Activated T-helper 2 cell treated with anti-CD3 and anti-CD28 coated beads, Interferon-gamma antibody, Interleukin-2, Interleukin-4, amounts not matched to agents 10 μg/mL and 5 μg/mL and 100 μg/mL, durations not matched to agents 14 hours and 24 hours and 36 hours (primary cell): ENCODE measurements around the gene KSR2. TPM values are rescaled to one million over a fixed set of nuclear protein-coding genes. Genes with fewer than 3 reads are reported as not detected.

Experiments used
- DNase-seq: peaks from one replicate; pipeline ENCODE4 v3.0.0; 2021; ENCODE audit warnings: low spot score
- H3K27ac Mint-ChIP-seq: one replicate; pipeline ENCODE4 v1.8.0; 2021; ENCODE audit warnings: mixed read lengths
- H3K27me3 Mint-ChIP-seq: one replicate; pipeline ENCODE4 v1.8.0; 2021; ENCODE audit warnings: low read depth, mixed read lengths
- H3K36me3 Mint-ChIP-seq: one replicate; pipeline ENCODE4 v1.8.0; 2021; ENCODE audit warnings: low read depth, mixed read lengths
- H3K4me1 Mint-ChIP-seq: one replicate; pipeline ENCODE4 v1.8.0; 2021; ENCODE audit warnings: low read depth, mixed read lengths
- H3K4me3 Mint-ChIP-seq: one replicate; pipeline ENCODE4 v1.8.0; 2021; ENCODE audit warnings: low read depth, mild to moderate bottlenecking, moderate library complexity, mixed read lengths
- H3K9me3 Mint-ChIP-seq: one replicate; pipeline ENCODE4 v1.8.0; 2021; ENCODE audit warnings: mixed read lengths
- intact Hi-C: fragments of 100-400 bp; cut with micrococcal nuclease; formaldehyde crosslinking; loops from one replicate; pipeline ENCODE4 v1.15.1; 2023
- total RNA-seq: library from RNA; stranded (reverse); gene quantifications from 2 replicates; pipeline ENCODE4 v1.2.3, GENCODE V29; 2022

KSR2 gene
- total RNA-seq, 1 donor from 2014 or later = 0.09 TPM

- H3K36me3 Mint-ChIP-seq = no peaks in the 10 kb centered on the region
- H3K4me1 Mint-ChIP-seq = no peaks in the 10 kb centered on the region
Observed at GRCh38 chr12:117497407-117497806, 471.4 kb downstream of the KSR2 start.

DNA sequence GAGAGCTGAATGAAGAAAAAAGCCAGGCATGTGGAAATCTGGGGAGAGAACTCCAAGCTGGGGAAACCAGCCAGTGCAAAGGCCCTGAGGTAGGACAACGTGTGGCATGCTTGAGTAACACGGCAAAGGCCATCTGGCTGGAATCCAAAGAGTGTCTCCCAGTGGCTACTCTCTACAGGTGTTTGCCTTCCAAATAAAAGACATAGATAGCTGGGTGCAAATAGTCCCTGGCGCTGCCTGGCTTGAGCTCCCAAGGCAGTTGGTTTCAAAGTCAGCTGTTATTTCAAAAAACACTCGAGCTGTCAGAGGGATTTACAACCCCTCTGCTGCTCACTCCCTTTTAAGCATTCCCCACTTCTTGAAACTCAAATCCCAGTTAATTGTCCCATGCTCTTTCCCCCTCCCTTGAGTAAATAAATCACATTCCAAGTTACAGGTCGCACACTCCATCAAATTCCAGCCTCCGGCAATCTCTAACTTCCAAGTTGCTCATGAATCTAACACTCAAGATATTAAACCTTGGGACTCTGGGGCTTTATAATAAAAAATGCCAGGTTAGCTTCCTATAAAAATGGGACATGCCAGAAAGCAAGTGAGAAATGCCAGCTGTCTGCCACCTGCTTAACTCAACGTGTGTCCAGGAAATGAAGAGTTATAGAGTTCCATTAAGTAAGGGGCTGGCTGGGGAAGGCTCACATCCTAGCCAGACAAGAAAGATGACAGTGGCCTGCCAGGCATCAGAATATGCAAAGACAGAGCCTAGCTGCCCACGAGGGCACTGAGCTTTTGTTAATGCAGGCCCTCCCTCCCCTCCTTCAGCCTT lies 473.7 kb downstream of the KSR2 start:
- no peaks in the 10 kb centered on the region for H3K27me3 Mint-ChIP-seq
- H3K9me3 Mint-ChIP-seq = no peaks in the 10 kb centered on the region
- DNase-seq = no peak
- no peaks in the 10 kb centered on the region for H3K4me1 Mint-ChIP-seq
- no peak overlapping the region for H3K4me3 Mint-ChIP-seq
- intact Hi-C loops = no loop called here
- no peaks in the 10 kb centered on the region for H3K36me3 Mint-ChIP-seq
- no peak overlapping the region for H3K27ac Mint-ChIP-seq

More at GRCh38 chr12:117497407-117497806, 471.4 kb downstream of the KSR2 start:
- no peaks in the 10 kb centered on the region for H3K27me3 Mint-ChIP-seq
- H3K9me3 Mint-ChIP-seq = no peaks in the 10 kb centered on the region
- DNase-seq = no peak
- H3K4me3 Mint-ChIP-seq = no peak overlapping the region
- intact Hi-C loops = no loop called here
- H3K27ac Mint-ChIP-seq = no peak overlapping the region

DNA sequence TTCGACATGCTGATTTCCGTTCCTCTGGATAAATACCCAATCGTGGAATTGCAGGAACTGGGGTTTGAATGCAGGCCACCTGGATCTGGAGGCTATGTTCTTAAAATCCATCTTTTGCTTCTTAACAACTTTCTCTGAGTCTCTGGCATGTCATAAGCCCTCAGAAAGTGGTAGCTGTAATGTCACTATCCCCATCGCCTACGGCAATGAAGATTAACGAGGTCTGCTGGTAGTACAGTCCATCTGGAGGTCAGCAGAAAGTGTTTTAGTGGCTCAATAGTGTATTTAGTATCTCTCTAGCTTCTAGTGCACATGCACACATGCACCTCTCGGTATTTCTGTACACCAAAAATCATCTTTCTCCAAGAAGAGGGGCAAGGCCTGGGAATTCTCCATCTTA lies 477.1 kb downstream of the KSR2 start:
- no peaks in the 10 kb centered on the region for H3K36me3 Mint-ChIP-seq
- H3K27ac Mint-ChIP-seq = no peak overlapping the region
- H3K27me3 Mint-ChIP-seq = no peaks in the 10 kb centered on the region
- H3K4me1 Mint-ChIP-seq = no peaks in the 10 kb centered on the region
- no peak for DNase-seq
- intact Hi-C loops = no loop called here
- no peaks in the 10 kb centered on the region for H3K9me3 Mint-ChIP-seq
- no peak overlapping the region for H3K4me3 Mint-ChIP-seq

- DNase-seq = no peak
- no peaks in the 10 kb centered on the region for H3K27me3 Mint-ChIP-seq
- intact Hi-C loops = no loop called here
- H3K4me1 Mint-ChIP-seq = no peaks in the 10 kb centered on the region
- H3K4me3 Mint-ChIP-seq = no peak overlapping the region
- no peaks in the 10 kb centered on the region for H3K9me3 Mint-ChIP-seq
- H3K27ac Mint-ChIP-seq = no peak overlapping the region
- H3K36me3 Mint-ChIP-seq = no peaks in the 10 kb centered on the region
Observed at GRCh38 chr12:117490130-117490529, 478.7 kb downstream of the KSR2 start.

GRCh38 chr12:117489671-117490070 lies 479.1 kb downstream of the KSR2 start:
- intact Hi-C loops = no loop called here
- no peaks in the 10 kb centered on the region for H3K4me1 Mint-ChIP-seq
- H3K4me3 Mint-ChIP-seq = no peak overlapping the region
- no peaks in the 10 kb centered on the region for H3K9me3 Mint-ChIP-seq
- DNase-seq = no peak
- H3K36me3 Mint-ChIP-seq = no peaks in the 10 kb centered on the region
- H3K27ac Mint-ChIP-seq = no peak overlapping the region
- no peaks in the 10 kb centered on the region for H3K27me3 Mint-ChIP-seq

DNA sequence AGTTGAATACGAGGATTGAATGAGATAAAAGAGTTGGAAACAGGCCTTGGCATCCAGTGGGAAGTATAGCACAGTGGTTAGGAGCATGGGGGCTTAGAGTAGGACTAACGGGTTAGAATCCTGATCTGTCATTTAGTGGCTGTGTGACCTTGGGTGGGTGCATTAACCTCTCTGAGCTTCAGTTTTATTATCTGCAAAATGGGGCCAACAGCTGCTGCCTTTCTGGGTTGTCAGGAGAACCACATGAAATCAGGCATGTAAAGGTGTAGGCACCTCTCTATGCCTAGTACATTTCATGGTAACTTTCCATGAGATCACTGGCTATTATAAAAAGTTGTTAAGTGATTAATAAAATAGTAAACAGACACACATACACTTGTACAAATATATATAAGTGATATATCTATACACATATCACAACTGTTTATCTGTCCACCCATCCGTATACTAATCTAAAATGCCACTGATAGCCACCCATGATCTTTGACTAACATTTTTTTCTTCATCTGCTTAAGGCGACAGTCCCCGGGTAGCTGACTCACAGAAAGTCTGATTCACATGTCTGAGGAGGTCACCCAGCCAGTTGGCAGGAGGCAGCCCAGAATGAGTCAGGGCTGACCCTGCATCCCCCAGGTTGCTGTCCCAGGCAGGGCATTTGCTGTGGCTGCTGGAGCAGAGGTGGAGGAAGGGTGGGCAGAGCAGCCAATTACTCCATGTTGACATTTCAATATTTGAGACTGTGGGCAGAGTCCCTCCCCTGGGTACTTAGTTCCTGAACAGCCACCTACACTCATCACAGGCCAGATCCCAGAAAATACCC lies 481.7 kb downstream of the KSR2 start:
- Mint-ChIP-seq H3K4me1 (no peaks in the 10 kb centered on the region), H3K27me3 (no peaks in the 10 kb centered on the region), H3K27ac (no peak overlapping the region), H3K36me3 (no peaks in the 10 kb centered on the region), H3K9me3 (no peaks in the 10 kb centered on the region), H3K4me3 (no peak overlapping the region)
- DNase-seq = no peak
- intact Hi-C loops = no loop called here

DNA sequence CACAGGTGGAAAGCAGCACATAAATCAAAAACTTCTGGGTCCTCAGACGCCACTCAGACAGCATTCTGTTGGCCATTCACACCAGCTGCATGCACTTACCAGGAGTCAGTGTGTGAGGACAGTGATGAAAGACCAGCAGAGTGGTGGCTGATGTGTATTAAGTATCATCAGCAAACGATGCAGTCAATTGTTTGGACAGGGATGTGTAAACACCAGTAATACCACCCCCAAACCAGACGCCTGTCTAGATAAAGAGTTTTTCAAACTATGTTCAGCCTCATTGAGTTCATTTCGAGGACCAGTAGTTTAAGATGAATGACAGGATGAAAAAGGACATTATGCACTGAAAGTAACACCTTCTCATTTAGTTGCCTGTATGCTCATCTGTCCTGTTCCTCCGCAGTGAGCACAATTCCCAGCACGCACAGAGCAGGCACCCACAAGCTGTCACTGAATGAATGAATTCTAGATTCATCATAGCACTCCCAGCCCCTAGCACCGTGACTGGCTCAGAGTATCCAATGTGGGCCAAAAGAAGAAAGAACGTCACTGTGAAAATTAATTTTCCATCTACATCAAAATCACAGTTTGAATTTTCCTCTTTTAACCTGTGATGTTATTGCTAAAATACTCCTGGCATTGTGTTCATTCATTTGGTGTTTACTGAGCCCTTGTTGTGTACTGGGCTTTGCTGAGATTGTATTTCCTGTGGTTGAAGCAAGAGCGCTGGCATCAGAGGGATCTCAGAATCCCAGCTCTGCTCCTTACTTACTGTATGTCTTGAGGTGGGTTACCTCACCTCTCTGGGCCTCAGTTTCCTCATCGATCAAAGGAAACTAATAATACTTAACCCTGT lies 482.6 kb downstream of the KSR2 start:
- no peak overlapping the region for H3K27ac Mint-ChIP-seq
- no peak for DNase-seq

DNA sequence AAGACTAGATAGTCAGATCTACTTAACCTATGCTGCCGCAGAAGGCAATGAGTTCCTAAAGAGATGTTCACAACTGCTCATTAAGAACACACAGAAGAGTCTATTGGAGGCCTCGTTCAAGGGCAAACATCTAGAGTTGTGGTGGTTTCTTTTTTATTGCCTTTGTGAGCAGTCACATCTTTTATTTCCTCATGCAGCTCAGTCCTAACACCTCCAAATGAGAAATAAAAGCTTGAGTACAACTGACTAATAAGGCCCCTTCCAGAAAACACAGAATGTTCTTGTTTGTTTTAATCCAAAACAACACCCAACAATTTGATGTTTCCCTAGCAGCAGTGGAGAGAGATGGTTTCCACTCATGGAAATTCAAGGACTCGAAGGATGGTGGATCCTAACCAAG lies 483.9 kb downstream of the KSR2 start:
- Mint-ChIP-seq H3K36me3 (no peaks in the 10 kb centered on the region), H3K4me3 (no peak overlapping the region), H3K9me3 (no peaks in the 10 kb centered on the region)

More for the DNA sequence above, 482.6 kb downstream of the KSR2 start:
- H3K27me3 Mint-ChIP-seq = no peaks in the 10 kb centered on the region
- H3K36me3 Mint-ChIP-seq = no peaks in the 10 kb centered on the region
- no peak overlapping the region for H3K4me3 Mint-ChIP-seq
- H3K4me1 Mint-ChIP-seq = no peaks in the 10 kb centered on the region
- intact Hi-C loops = no loop called here
- no peaks in the 10 kb centered on the region for H3K9me3 Mint-ChIP-seq

DNA sequence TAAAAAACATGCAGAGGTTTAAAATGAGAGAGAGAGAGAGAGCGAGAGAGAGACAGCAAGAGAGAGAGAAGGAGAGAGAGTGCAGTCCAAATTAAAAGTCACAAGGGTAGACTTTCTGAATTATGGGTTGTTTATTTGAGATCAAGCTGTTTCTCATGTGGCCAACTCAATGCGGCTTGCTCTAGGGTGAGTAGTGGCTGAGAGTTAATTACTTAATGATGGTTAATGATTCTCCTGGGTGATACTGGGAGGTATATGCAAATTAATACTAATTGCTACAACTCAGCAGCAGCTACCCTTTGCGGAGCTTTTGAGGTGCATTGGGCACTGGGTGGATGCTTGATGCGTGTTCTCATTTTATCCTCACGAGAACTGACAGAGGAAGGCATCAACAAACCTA lies 485.3 kb downstream of the KSR2 start:
- H3K27ac Mint-ChIP-seq = no peak overlapping the region
- no peaks in the 10 kb centered on the region for H3K9me3 Mint-ChIP-seq
- no peak overlapping the region for H3K4me3 Mint-ChIP-seq
- no peaks in the 10 kb centered on the region for H3K36me3 Mint-ChIP-seq
- H3K27me3 Mint-ChIP-seq = no peaks in the 10 kb centered on the region
- intact Hi-C loops = no loop called here
- no peak for DNase-seq
- H3K4me1 Mint-ChIP-seq = no peaks in the 10 kb centered on the region

More for the DNA sequence above, 483.9 kb downstream of the KSR2 start:
- Mint-ChIP-seq H3K4me1 (no peaks in the 10 kb centered on the region), H3K27ac (no peak overlapping the region), H3K27me3 (no peaks in the 10 kb centered on the region)
- intact Hi-C loops = no loop called here
- DNase-seq = no peak

- Mint-ChIP-seq H3K27ac (no peak overlapping the region), H3K9me3 (no peaks in the 10 kb centered on the region), H3K4me1 (no peaks in the 10 kb centered on the region), H3K27me3 (no peaks in the 10 kb centered on the region), H3K4me3 (no peak overlapping the region), H3K36me3 (no peaks in the 10 kb centered on the region)
- intact Hi-C loops = no loop called here
- DNase-seq = no peak
Observed at GRCh38 chr12:117481470-117481869, 487.3 kb downstream of the KSR2 start.

DNA sequence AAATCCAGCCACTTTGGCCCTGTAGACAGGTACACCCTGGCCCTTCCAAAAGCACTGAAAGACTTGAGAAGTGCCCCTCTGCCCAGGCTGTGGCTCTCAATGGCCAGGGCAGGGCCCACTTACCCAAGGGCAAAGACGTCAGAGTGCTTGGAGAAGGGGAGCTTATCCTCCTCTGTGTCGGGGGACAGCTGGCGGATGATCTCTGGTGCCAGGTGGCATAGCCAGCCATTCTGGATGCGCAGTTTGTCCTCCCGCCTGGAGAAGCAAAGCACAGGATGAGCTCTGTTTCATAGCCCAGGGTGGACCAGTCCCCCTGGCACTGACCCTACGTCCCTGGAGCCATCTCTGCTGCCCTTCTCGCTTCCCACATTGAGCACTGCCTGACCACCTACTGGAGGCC lies 492.4 kb downstream of the KSR2 start:
- no peak for DNase-seq
- peaks cover 9% of the 10 kb centered on the region for H3K9me3 Mint-ChIP-seq
- no peaks in the 10 kb centered on the region for H3K36me3 Mint-ChIP-seq
- no peak overlapping the region for H3K4me3 Mint-ChIP-seq
- H3K27ac Mint-ChIP-seq = no peak overlapping the region
- no peaks in the 10 kb centered on the region for H3K4me1 Mint-ChIP-seq
- intact Hi-C loops = no loop called here
- no peaks in the 10 kb centered on the region for H3K27me3 Mint-ChIP-seq

GRCh38 chr12:117473856-117474255 lies 494.9 kb downstream of the KSR2 start:
- H3K4me3 Mint-ChIP-seq = no peak overlapping the region
- no peak overlapping the region for H3K27ac Mint-ChIP-seq
- DNase-seq = no peak
- no peaks in the 10 kb centered on the region for H3K36me3 Mint-ChIP-seq
- H3K27me3 Mint-ChIP-seq = no peaks in the 10 kb centered on the region
- intact Hi-C loops = no loop called here
- H3K9me3 Mint-ChIP-seq = peaks cover 13% of the 10 kb centered on the region
- no peaks in the 10 kb centered on the region for H3K4me1 Mint-ChIP-seq
